Activated B cell treated with CpG ODN at 0.5 μM for 24 hours (primary cell): Measurements from ENCODE around the gene PAM. TPM values are rescaled to one million over a fixed set of nuclear protein-coding genes. Genes with fewer than 3 reads are reported as not detected.

Experiments
- ATAC-seq: fragments of 200-7000 bp; cut with Tn5 transposase; one replicate; pipeline ENCODE4 v1.10.0; 2021; ENCODE audit warnings: low read depth, mild to moderate bottlenecking, moderate library complexity
- CTCF ChIA-PET: fragments of 350-600 bp; sonication (Branson Sonifier 250); formaldehyde crosslinking; loops from one replicate; lab custom pipeline; 2021; ENCODE audit warnings: antibody characterized with exemption; lab: Charles Lee
- POLR2A ChIA-PET: fragments of 350-600 bp; sonication (Branson Sonifier 250); formaldehyde crosslinking; loops from one replicate; lab custom pipeline; 2021; ENCODE audit warnings: antibody characterized with exemption; lab: Charles Lee
- DNase-seq: peaks from one replicate; pipeline ENCODE4 v3.0.0; 2022
- H3K27ac Mint-ChIP-seq: one replicate; pipeline ENCODE4 v1.8.0; 2020; ENCODE audit warnings: mixed read lengths
- H3K27me3 Mint-ChIP-seq: one replicate; pipeline ENCODE4 v1.8.0; 2021; ENCODE audit warnings: mixed read lengths
- H3K36me3 Mint-ChIP-seq: one replicate; pipeline ENCODE4 v1.8.0; 2021; ENCODE audit warnings: low read depth, mixed read lengths
- H3K4me1 Mint-ChIP-seq: one replicate; pipeline ENCODE4 v1.8.0; 2021; ENCODE audit warnings: mixed read lengths
- H3K4me3 Mint-ChIP-seq: one replicate; pipeline ENCODE4 v1.8.0; 2020; ENCODE audit warnings: mild to moderate bottlenecking, mixed read lengths
- H3K9me3 Mint-ChIP-seq: one replicate; pipeline ENCODE4 v1.8.0; 2020; ENCODE audit warnings: mixed read lengths
- intact Hi-C: fragments of 100-400 bp; cut with micrococcal nuclease; formaldehyde crosslinking; loops from one replicate; pipeline ENCODE4 v1.15.1; 2024
- total RNA-seq: library from RNA; stranded (reverse); gene quantifications from 2 replicates; pipeline ENCODE4 v1.2.3, GENCODE V29; 2022
- TF ChIP-seq, protein P1 (sequence below): fragments of 200-600 bp; IDR thresholded peaks from one replicate; pipeline ENCODE4 v1.8.0; 2022; ENCODE audit warnings: antibody characterized with exemption, mild to moderate bottlenecking

Gene PAM
- total RNA-seq, 1 donor from 2014 or later, result 19.0 TPM

DNA sequence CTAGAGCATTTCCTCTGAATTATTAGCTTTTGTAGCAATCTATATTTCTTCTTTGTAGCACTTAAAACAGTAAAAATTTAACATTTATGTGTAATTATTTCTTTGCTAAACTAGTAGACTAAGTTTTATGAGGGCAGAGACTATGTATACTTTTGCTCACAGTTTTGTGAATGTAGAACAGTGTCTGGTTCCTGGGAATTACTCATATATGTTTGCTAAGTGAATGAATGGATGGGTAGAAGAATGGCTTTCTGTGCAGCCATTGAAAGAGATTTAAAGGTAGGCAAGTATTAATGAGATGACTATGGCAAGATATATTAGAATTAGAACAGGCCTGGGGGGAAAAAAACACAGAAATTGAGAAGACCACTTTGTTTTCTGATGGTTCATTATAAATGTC lies 140.1 kb downstream of the PAM start:
- Mint-ChIP-seq H3K4me1 (no peaks in the 10 kb centered on the region), H3K27me3 (no peaks in the 10 kb centered on the region), H3K27ac (no peak overlapping the region), H3K36me3 (no peaks in the 10 kb centered on the region), H3K4me3 (no peak overlapping the region), H3K9me3 (no peaks in the 10 kb centered on the region)
- ChIA-PET CTCF (no interaction called here), POLR2A (no interaction called here)
- DNase-seq (no peak), ATAC-seq (no peak)
- TF ChIP-seq, protein P1, sequence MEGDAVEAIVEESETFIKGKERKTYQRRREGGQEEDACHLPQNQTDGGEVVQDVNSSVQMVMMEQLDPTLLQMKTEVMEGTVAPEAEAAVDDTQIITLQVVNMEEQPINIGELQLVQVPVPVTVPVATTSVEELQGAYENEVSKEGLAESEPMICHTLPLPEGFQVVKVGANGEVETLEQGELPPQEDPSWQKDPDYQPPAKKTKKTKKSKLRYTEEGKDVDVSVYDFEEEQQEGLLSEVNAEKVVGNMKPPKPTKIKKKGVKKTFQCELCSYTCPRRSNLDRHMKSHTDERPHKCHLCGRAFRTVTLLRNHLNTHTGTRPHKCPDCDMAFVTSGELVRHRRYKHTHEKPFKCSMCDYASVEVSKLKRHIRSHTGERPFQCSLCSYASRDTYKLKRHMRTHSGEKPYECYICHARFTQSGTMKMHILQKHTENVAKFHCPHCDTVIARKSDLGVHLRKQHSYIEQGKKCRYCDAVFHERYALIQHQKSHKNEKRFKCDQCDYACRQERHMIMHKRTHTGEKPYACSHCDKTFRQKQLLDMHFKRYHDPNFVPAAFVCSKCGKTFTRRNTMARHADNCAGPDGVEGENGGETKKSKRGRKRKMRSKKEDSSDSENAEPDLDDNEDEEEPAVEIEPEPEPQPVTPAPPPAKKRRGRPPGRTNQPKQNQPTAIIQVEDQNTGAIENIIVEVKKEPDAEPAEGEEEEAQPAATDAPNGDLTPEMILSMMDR, result no peak
- intact Hi-C loops, result no loop called here

DNA sequence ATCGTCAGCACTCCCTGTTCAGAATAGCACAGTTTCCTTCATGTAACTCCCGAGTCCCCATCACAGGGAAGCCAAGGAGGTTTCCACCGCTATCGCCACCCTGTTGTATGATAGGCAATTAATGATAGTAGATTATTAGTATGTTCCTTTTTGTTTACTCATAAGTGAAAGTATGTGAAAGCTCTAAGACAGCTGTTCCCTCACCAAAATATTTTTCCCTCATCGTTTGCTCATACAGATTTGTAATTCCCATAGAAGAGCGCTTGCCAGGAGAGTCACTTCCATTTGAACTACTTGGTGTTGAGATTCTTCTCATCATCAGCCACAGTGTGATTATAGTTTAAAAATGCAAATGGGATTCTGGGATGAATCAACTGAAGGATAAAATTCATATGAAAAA lies 140.9 kb downstream of the PAM start:
- ATAC-seq, result no peak
- intact Hi-C loops, result no loop called here
- ChIA-PET POLR2A (no interaction called here), CTCF (no interaction called here)
- TF ChIP-seq, protein P1, result no peak
- H3K27ac Mint-ChIP-seq, result no peak overlapping the region
- no peak overlapping the region for H3K4me3 Mint-ChIP-seq
- H3K27me3 Mint-ChIP-seq, result no peaks in the 10 kb centered on the region
- no peaks in the 10 kb centered on the region for H3K4me1 Mint-ChIP-seq
- no peaks in the 10 kb centered on the region for H3K9me3 Mint-ChIP-seq
- no peak for DNase-seq
- H3K36me3 Mint-ChIP-seq, result no peaks in the 10 kb centered on the region

DNA sequence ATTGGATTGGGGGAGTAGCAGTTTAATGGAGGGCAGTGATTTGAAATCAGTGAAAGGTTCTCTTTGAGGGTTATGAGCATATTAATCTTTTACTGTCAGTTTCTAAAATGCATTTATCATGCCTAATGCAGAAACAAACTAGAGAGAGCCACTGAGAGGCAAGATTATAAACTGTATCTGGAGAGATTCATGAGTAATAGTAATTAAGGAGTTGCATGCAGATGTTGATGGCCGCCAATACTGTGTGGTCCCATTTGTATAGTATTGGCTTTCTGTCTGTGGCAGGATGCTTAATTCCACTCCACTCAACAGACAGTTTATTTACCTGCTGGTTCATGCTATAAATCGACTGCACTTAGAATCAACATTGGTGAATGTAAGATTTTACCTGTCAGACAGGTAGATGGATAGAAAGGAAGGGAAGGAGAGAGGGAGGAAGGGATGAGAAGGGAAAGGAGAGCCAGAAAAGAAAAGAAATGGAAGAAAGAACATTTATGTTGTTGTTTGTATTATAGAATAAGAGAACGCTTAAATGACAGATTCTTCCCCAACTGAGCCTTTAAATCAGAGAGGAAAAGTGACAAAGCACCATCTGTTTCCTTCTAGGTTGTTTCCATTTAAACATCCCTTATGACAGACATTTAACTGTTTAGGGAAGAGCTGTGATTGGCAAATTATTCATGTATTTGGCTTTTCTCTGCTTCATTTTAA lies 146.5 kb downstream of the PAM start:
- Mint-ChIP-seq H3K4me3 (no peak overlapping the region), H3K27me3 (no peaks in the 10 kb centered on the region), H3K36me3 (no peaks in the 10 kb centered on the region), H3K27ac (no peak overlapping the region), H3K9me3 (peaks cover 3% of the 10 kb centered on the region), H3K4me1 (no peaks in the 10 kb centered on the region)
- no peak for DNase-seq
- TF ChIP-seq, protein P1, result no peak
- ChIA-PET POLR2A (no interaction called here), CTCF (no interaction called here)
- no peak for ATAC-seq
- intact Hi-C loops, result no loop called here

DNA sequence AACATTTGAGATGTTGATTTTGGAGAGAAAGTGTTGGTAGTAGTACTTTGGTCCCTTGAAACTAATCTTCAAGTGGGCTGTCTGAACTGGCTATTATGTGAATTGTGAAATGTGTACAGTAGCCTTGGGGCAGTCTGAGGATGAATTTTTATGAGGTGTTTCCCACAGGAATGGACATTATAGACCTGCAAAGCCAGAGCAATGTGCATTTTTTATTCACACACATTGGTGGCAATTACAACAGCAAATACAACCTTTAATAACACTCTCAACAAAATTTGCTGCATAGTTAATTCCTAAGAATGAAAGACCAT lies 147.0 kb downstream of the PAM start:
- ATAC-seq, result no peak
- DNase-seq, result no peak
- Mint-ChIP-seq H3K36me3 (no peaks in the 10 kb centered on the region), H3K4me3 (no peak overlapping the region), H3K9me3 (peaks cover 3% of the 10 kb centered on the region), H3K27ac (no peak overlapping the region), H3K4me1 (no peaks in the 10 kb centered on the region), H3K27me3 (no peaks in the 10 kb centered on the region)
- TF ChIP-seq, protein P1, result no peak
- ChIA-PET CTCF (no interaction called here), POLR2A (no interaction called here)
- intact Hi-C loops, result no loop called here

DNA sequence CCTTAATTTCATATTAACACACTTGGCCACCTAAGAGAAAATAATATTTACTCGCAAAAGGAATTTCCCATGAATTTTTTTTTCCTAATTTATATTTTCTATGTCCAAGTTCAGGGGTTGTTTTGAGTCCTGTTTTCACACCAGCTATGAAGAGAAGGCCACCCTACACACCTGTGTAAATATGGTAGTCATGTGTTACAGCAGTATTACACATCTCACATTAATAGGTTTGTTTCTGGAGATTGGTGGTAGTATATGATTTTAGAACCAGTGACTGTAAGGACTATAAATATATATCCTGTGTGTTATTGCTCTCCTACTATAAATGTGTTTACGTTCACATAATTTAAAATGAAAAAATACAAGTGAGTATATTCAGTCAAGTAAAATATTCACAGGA lies 147.5 kb downstream of the PAM start:
- Mint-ChIP-seq H3K27ac (no peak overlapping the region), H3K27me3 (no peaks in the 10 kb centered on the region), H3K9me3 (peaks cover 3% of the 10 kb centered on the region), H3K4me1 (no peaks in the 10 kb centered on the region), H3K36me3 (no peaks in the 10 kb centered on the region), H3K4me3 (no peak overlapping the region)
- no peak for DNase-seq
- intact Hi-C loops, result no loop called here
- ATAC-seq, result no peak
- ChIA-PET POLR2A (no interaction called here), CTCF (no interaction called here)
- TF ChIP-seq, protein P1, result no peak
